CD8-positive, alpha-beta memory T cell (primary cell): Measurements from ENCODE around the gene SKAP1. TPM values are rescaled to one million over a fixed set of nuclear protein-coding genes. Genes with fewer than 3 reads are reported as not detected.

Source experiments
- CTCF ChIA-PET: fragments of 350-600 bp; sonication (Branson Sonifier 250); formaldehyde crosslinking; loops from one replicate; lab custom pipeline; 2021; ENCODE audit warnings: antibody characterized with exemption; lab: Charles Lee
- POLR2A ChIA-PET: fragments of 350-600 bp; sonication (Branson Sonifier 250); formaldehyde crosslinking; loops from one replicate; lab custom pipeline; 2021; ENCODE audit warnings: antibody characterized with exemption; lab: Charles Lee
- DNase-seq, 5 donors: peaks; one replicate each; pipeline versions ENCODE4 v3.0.0 to v3.0.0-alpha.2; 2020 to 2022; ENCODE audit warnings: mixed read lengths in 1 of 5
- H3K27ac ChIP-seq: one replicate; pipeline ENCODE4 v1.7.0; 2013; ENCODE audit warnings: low read depth, mild to moderate bottlenecking, low read length, moderate library complexity
- H3K27me3 ChIP-seq: 2 replicates; pipeline ENCODE4 v1.7.0; 2013; ENCODE audit warnings: low read length, mild to moderate bottlenecking; ENCODE audit not compliant: insufficient read depth, poor library complexity, severe bottlenecking
- H3K36me3 ChIP-seq: 2 replicates; pipeline ENCODE4 v1.7.0; 2013; ENCODE audit warnings: mild to moderate bottlenecking, low read length, moderate library complexity; ENCODE audit not compliant: insufficient read depth
- H3K4me1 ChIP-seq: 2 replicates; pipeline ENCODE4 v1.7.0; 2013; ENCODE audit warnings: mild to moderate bottlenecking, low read length, moderate library complexity; ENCODE audit not compliant: insufficient read depth
- H3K4me3 ChIP-seq: 2 replicates; pipeline ENCODE4 v1.7.0; 2013; ENCODE audit warnings: mild to moderate bottlenecking, low read length
- H3K9me3 ChIP-seq: 2 replicates; pipeline ENCODE4 v1.7.0; 2013; ENCODE audit warnings: mild to moderate bottlenecking, low read length
- H3K27ac Mint-ChIP-seq, 8 donors: one replicate each; pipeline ENCODE4 v1.8.0; 2020 to 2021; ENCODE audit warnings: mixed read lengths in 8 of 8, mild to moderate bottlenecking in 6 of 8, inconsistent platforms in 3 of 8, moderate library complexity in 3 of 8
- H3K27me3 Mint-ChIP-seq, 2 donors: one replicate each; pipeline ENCODE4 v1.8.0; 2020 to 2021; ENCODE audit warnings: mixed read lengths in 2 of 2, mild to moderate bottlenecking in 1 of 2, moderate library complexity in 1 of 2
- H3K36me3 Mint-ChIP-seq, 3 donors: one replicate each; pipeline ENCODE4 v1.8.0; 2020 to 2021; ENCODE audit warnings: mixed read lengths in 3 of 3, inconsistent platforms in 1 of 3, mild to moderate bottlenecking in 1 of 3
- H3K4me1 Mint-ChIP-seq, 3 donors: one replicate each; pipeline ENCODE4 v1.8.0; 2020 to 2021; ENCODE audit warnings: mixed read lengths in 3 of 3, inconsistent platforms in 1 of 3, mild to moderate bottlenecking in 1 of 3
- H3K4me3 Mint-ChIP-seq, 7 donors: one replicate each; pipeline ENCODE4 v1.8.0; 2020 to 2021; ENCODE audit warnings: mixed read lengths in 7 of 7, mild to moderate bottlenecking in 6 of 7, moderate library complexity in 4 of 7, inconsistent platforms in 2 of 7
- H3K9me3 Mint-ChIP-seq, 5 donors: one replicate each; pipeline ENCODE4 v1.8.0; 2020 to 2022; ENCODE audit warnings: mixed read lengths in 5 of 5, mild to moderate bottlenecking in 3 of 5, moderate library complexity in 2 of 5, inconsistent platforms in 1 of 5
- polyA plus RNA-seq: library from polyadenylated mRNA; unstranded; fragments of 300-500 nt; fragmentation: Illumina TruSeq; gene quantifications from one replicate; pipeline ENCODE4 v1.2.3, GENCODE V29; 2021
- total RNA-seq, 2 experiments: library from RNA; stranded (reverse); gene quantifications; one replicate each; pipeline ENCODE4 v1.2.3, GENCODE V29; 2021

The SKAP1 gene
- 10 to 100 TPM; 50.5 to 56.0 TPM for total RNA-seq
- polyA plus RNA-seq: 264 TPM

- POLR2A ChIA-PET: interaction anchor here (2.1 to 2.7 kb wide), 2 partner anchors 7 to 9 kb away, joined by 6 to 16 read pairs; no protein-coding TSS in a partner anchor
- Histone ChIP-seq H3K27ac (peak within 1 kb of the TSS; percentile 86), H3K4me1 (peaks cover 69% of the 10 kb centered on the region), H3K27me3 (no peaks in the 10 kb centered on the region), H3K4me3 (peak within 1 kb of the TSS; percentile 91), H3K9me3 (no peaks in the 10 kb centered on the region), H3K36me3 (no peaks in the 10 kb centered on the region)
- H3K4me1 Mint-ChIP-seq: peaks cover 74 to 93% (median 92%) of the 10 kb centered on the region in 3 donors
- H3K27ac Mint-ChIP-seq: peak within 1 kb of the TSS; percentile 93 to 99 (median 98)
- CTCF ChIA-PET: no interaction called here
- H3K4me3 Mint-ChIP-seq: peak within 1 kb of the TSS; percentile 91 to 100 (median 96)
- H3K27me3 Mint-ChIP-seq: no peaks in the 10 kb centered on the region
- peak; percentile 60 to 79 (median 74) for DNase-seq
- H3K9me3 Mint-ChIP-seq: peaks cover 0 to 2% (median 0%) of the 10 kb centered on the region in 5 donors
- H3K36me3 Mint-ChIP-seq: peaks cover 0 to 17% (median 0%) of the 10 kb centered on the region in 3 donors
These were observed at the start of gene SKAP1 for GRCh38 chr17:48429638-48430586. Gene SKAP1 (minus strand): TSS chr17:48430214.

GRCh38 chr17:48479014-48479402, 49.0 kb upstream of the SKAP1 start:
- H3K27ac Mint-ChIP-seq: peak overlapping the region in 5 of 8 donors; percentile 25 to 81 (median 62)
- CTCF ChIA-PET: no interaction called here

GRCh38 chr17:48478224-48479013, 48.4 kb upstream of the SKAP1 start:
- no peaks in the 10 kb centered on the region for H3K27me3 Mint-ChIP-seq
- H3K27ac ChIP-seq: no peak overlapping the region
- peaks cover 10% of the 10 kb centered on the region for H3K4me1 ChIP-seq
- no peaks in the 10 kb centered on the region for H3K9me3 Mint-ChIP-seq
- H3K27ac Mint-ChIP-seq: peak overlapping the region in 6 of 8 donors; percentile 25 to 92 (median 66)
- H3K36me3 ChIP-seq: no peaks in the 10 kb centered on the region
- peaks cover 4 to 12% (median 6%) of the 10 kb centered on the region in 3 donors for H3K4me1 Mint-ChIP-seq
- H3K9me3 ChIP-seq: no peaks in the 10 kb centered on the region
- H3K27me3 ChIP-seq: no peaks in the 10 kb centered on the region
- no peak overlapping the region for H3K4me3 ChIP-seq
- ChIA-PET POLR2A (no interaction called here), CTCF (interaction anchor here (1.6 kb wide), 1 partner anchor 115 kb away, joined by 4 read pairs; the partner anchor contains the start of gene HOXB5)
- DNase-seq: peak in 2 of 5 donors; percentile 23 to 51
- peak overlapping the region in 2 of 7 donors; percentile 20 to 28 for H3K4me3 Mint-ChIP-seq
- H3K36me3 Mint-ChIP-seq: no peaks in the 10 kb centered on the region

More at GRCh38 chr17:48479014-48479402, 49.0 kb upstream of the SKAP1 start:
- H3K9me3 Mint-ChIP-seq: no peaks in the 10 kb centered on the region
- Histone ChIP-seq H3K36me3 (no peaks in the 10 kb centered on the region), H3K27ac (no peak overlapping the region), H3K4me3 (no peak overlapping the region), H3K9me3 (no peaks in the 10 kb centered on the region), H3K4me1 (peaks cover 15% of the 10 kb centered on the region), H3K27me3 (no peaks in the 10 kb centered on the region)
- H3K4me1 Mint-ChIP-seq: peaks cover 4 to 13% (median 6%) of the 10 kb centered on the region in 3 donors
- no peak for DNase-seq
- H3K4me3 Mint-ChIP-seq: peak overlapping the region in 1 of 7 donors; percentile 28
- no peaks in the 10 kb centered on the region for H3K36me3 Mint-ChIP-seq
- no peaks in the 10 kb centered on the region for H3K27me3 Mint-ChIP-seq
- POLR2A ChIA-PET: no interaction called here

GRCh38 chr17:48477221-48477620, 47.2 kb upstream of the SKAP1 start:
- H3K4me3 Mint-ChIP-seq: no peak overlapping the region
- H3K4me3 ChIP-seq: no peak overlapping the region
- no peaks in the 10 kb centered on the region for H3K27me3 Mint-ChIP-seq
- no peak overlapping the region for H3K27ac Mint-ChIP-seq
- H3K36me3 ChIP-seq: no peaks in the 10 kb centered on the region
- H3K36me3 Mint-ChIP-seq: no peaks in the 10 kb centered on the region
- POLR2A ChIA-PET: no interaction called here
- H3K4me1 Mint-ChIP-seq: peaks cover 13 to 16% (median 16%) of the 10 kb centered on the region in 3 donors
- DNase-seq: no peak
- no peaks in the 10 kb centered on the region for H3K9me3 Mint-ChIP-seq
- H3K27ac ChIP-seq: no peak overlapping the region
- no peaks in the 10 kb centered on the region for H3K9me3 ChIP-seq
- CTCF ChIA-PET: interaction anchor here (1.6 kb wide), 1 partner anchor 116 kb away, joined by 4 read pairs; the partner anchor contains the start of gene HOXB5
- H3K27me3 ChIP-seq: no peaks in the 10 kb centered on the region
- H3K4me1 ChIP-seq: peaks cover 14% of the 10 kb centered on the region

DNA sequence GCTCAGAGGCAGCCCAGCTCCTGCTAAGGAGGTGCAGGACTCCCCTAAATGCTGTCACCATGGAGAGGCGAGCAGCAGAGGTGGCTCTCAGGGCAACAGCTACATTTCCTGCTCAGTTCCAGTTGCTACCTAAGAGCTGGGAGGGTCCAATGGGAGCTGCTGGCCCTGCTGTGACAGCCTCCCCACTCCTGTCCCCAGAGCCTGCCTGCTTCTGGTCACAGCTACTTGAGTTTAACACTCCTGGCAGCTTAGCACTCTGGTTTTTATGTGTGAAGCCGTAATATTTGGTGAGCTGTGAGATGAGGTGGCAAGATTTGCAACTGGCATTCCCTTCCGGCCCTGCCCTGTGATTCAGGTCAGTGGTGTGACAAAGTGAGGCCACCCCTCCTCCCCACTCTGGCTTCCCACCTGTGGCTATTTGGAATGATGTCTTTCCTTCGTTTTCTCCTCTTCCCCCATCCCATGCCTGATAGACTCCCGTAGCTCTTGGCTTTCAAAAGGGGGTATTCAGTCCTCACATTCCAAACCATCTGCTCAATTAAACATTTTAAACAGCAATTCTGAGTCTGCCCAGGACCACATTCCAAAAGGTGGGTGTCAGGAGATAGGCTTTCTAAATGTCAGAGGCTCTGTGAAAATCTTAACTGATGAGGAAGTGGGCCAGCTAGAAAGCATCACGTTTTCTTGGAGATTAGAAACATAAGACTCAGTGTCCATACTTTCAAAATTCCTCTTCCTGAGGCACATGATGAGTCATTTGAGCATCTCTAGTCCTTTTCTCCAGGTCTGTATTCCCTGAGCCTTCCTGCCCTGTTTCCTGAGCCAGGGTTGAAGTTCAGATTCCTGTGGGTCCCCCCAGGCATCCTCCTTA, 42.6 kb upstream of the SKAP1 start:
- DNase-seq: peak in 2 of 5 donors; percentile 34 to 49
- no peaks in the 10 kb centered on the region for H3K36me3 ChIP-seq
- CTCF ChIA-PET: interaction anchor here (0.7 kb wide), 1 partner anchor 16 kb away, joined by 4 read pairs; no protein-coding TSS in a partner anchor
- POLR2A ChIA-PET: interaction anchor here (0.6 to 0.8 kb wide), 2 partner anchors 9 to 121 kb away, joined by 3 read pairs; partner anchors contain the start of gene HOXB5
- no peaks in the 10 kb centered on the region for H3K9me3 ChIP-seq
- no peak overlapping the region for H3K27ac ChIP-seq
- Mint-ChIP-seq H3K27me3 (peaks cover 0 to 3% of the 10 kb centered on the region in 2 donors), H3K9me3 (no peaks in the 10 kb centered on the region), H3K4me3 (peak overlapping the region in 4 of 7 donors; percentile 25 to 51 (median 45)), H3K27ac (peak overlapping the region in 7 of 8 donors; percentile 25 to 83 (median 73)), H3K4me1 (peaks cover 16 to 18% (median 16%) of the 10 kb centered on the region in 3 donors), H3K36me3 (no peaks in the 10 kb centered on the region)
- peaks cover 15% of the 10 kb centered on the region for H3K4me1 ChIP-seq
- no peak overlapping the region for H3K4me3 ChIP-seq
- no peaks in the 10 kb centered on the region for H3K27me3 ChIP-seq

GRCh38 chr17:48471817-48472410, 41.9 kb upstream of the SKAP1 start:
- ChIA-PET CTCF (interaction anchor here (0.7 kb wide), 1 partner anchor 15 kb away, joined by 4 read pairs; no protein-coding TSS in a partner anchor), POLR2A (interaction anchor here (0.8 kb wide), 1 partner anchor 10 kb away, joined by 3 read pairs; no protein-coding TSS in a partner anchor)
- Histone ChIP-seq H3K36me3 (no peaks in the 10 kb centered on the region), H3K9me3 (no peaks in the 10 kb centered on the region), H3K4me3 (no peak overlapping the region), H3K4me1 (peaks cover 15% of the 10 kb centered on the region), H3K27ac (no peak overlapping the region), H3K27me3 (no peaks in the 10 kb centered on the region)
- peaks cover 16 to 18% (median 16%) of the 10 kb centered on the region in 3 donors for H3K4me1 Mint-ChIP-seq
- H3K27ac Mint-ChIP-seq: peak overlapping the region in 6 of 8 donors; percentile 25 to 80 (median 74)
- DNase-seq: no peak
- peak overlapping the region in 4 of 7 donors; percentile 41 to 54 (median 45) for H3K4me3 Mint-ChIP-seq
- H3K36me3 Mint-ChIP-seq: no peaks in the 10 kb centered on the region
- H3K27me3 Mint-ChIP-seq: peaks cover 1 to 3% of the 10 kb centered on the region in 2 donors
- no peaks in the 10 kb centered on the region for H3K9me3 Mint-ChIP-seq
